SK-N-SH treated with all-trans-retinoic acid at 6 μM for 48 hours (cell line): Measurements from ENCODE around the gene CDC45.

Experiments used
- ATAC-seq: fragments of 200-7000 bp; cut with Tn5 transposase; 3 replicates; pipeline ENCODE4 v1.9.1; 2020; ENCODE audit warnings: mild to moderate bottlenecking, moderate library complexity
- ARNTL ChIP-seq: fragments of 450-650 bp; formaldehyde crosslinking; IDR thresholded peaks from 2 replicates; pipeline ENCODE4 v1.5.0; 2020; ENCODE audit warnings: low read depth, mild to moderate bottlenecking, moderate library complexity, borderline replicate concordance
- BACH2 ChIP-seq: fragments of 250-450 bp; sonication (Bioruptor Pico); IDR thresholded peaks from 2 replicates; pipeline ENCODE4 v1.9.0; 2021; ENCODE audit warnings: mild to moderate bottlenecking, borderline replicate concordance
- CSDC2 ChIP-seq: fragments of 250-450 bp; sonication (Bioruptor Pico); IDR thresholded peaks from 2 replicates; pipeline ENCODE4 v1.5.0; 2020; ENCODE audit warnings: mild to moderate bottlenecking, moderate library complexity
- ESRRG ChIP-seq: fragments of 250-450 bp; sonication (Bioruptor Pico); IDR thresholded peaks from 2 replicates; pipeline ENCODE4 v1.6.1; 2021; ENCODE audit warnings: mild to moderate bottlenecking
- GLIS3 ChIP-seq: fragments of 250-450 bp; sonication (Bioruptor Pico); IDR thresholded peaks from 2 replicates; pipeline ENCODE4 v1.5.0; 2020; ENCODE audit warnings: mild to moderate bottlenecking, moderate library complexity
- ISL1 ChIP-seq: fragments of 250-450 bp; sonication (Bioruptor Pico); IDR thresholded peaks from 2 replicates; pipeline ENCODE4 v2.1.2; 2022; ENCODE audit warnings: mild to moderate bottlenecking, moderate library complexity
- OSR1 ChIP-seq: fragments of 250-450 bp; sonication (Bioruptor Pico); IDR thresholded peaks from 2 replicates; pipeline ENCODE4 v1.8.0; 2022; ENCODE audit warnings: moderate library complexity, mild to moderate bottlenecking, inconsistent platforms
- PPARA ChIP-seq: fragments of 250-450 bp; sonication (Bioruptor Pico); IDR thresholded peaks from 2 replicates; pipeline ENCODE4 v1.5.0; 2020; ENCODE audit warnings: mild to moderate bottlenecking, borderline replicate concordance
- RARB ChIP-seq: fragments of 250-450 bp; sonication (Bioruptor Pico); IDR thresholded peaks from 2 replicates; pipeline ENCODE4 v1.8.0; 2021; ENCODE audit warnings: mild to moderate bottlenecking, moderate library complexity
- SNAI2 ChIP-seq: fragments of 250-450 bp; sonication (Bioruptor Pico); IDR thresholded peaks from 2 replicates; pipeline ENCODE4 v1.5.0; 2020; ENCODE audit warnings: mild to moderate bottlenecking, moderate library complexity
- TCF4 ChIP-seq: fragments of 250-450 bp; sonication (Bioruptor Pico); IDR thresholded peaks from 2 replicates; pipeline ENCODE4 v1.8.0; 2021; ENCODE audit warnings: mild to moderate bottlenecking, moderate library complexity, borderline replicate concordance
- TOX ChIP-seq: fragments of 250-450 bp; sonication (Bioruptor Pico); IDR thresholded peaks from 2 replicates; pipeline ENCODE4 v1.8.0; 2021; ENCODE audit warnings: mild to moderate bottlenecking, moderate library complexity, borderline replicate concordance
- ZC3H10 ChIP-seq: fragments of 250-450 bp; sonication (Bioruptor Pico); IDR thresholded peaks from 2 replicates; pipeline ENCODE4 v1.5.1; 2021; ENCODE audit warnings: mild to moderate bottlenecking, moderate library complexity
- ZFP3 ChIP-seq: fragments of 250-450 bp; sonication (Bioruptor Pico); IDR thresholded peaks from 2 replicates; pipeline ENCODE4 v1.5.0; 2020; ENCODE audit warnings: mild to moderate bottlenecking, moderate library complexity
- ZFP30 ChIP-seq: fragments of 450-650 bp; formaldehyde crosslinking; IDR thresholded peaks from 2 replicates; pipeline ENCODE4 v1.5.0; 2022; ENCODE audit warnings: mild to moderate bottlenecking, moderate library complexity
- ZNF565 ChIP-seq: fragments of 450-650 bp; formaldehyde crosslinking; conservative IDR thresholded peaks from 2 replicates; pipeline ENCODE4 v1.5.0; 2020; ENCODE audit warnings: low read depth, mild to moderate bottlenecking, moderate library complexity
- ZNF70 ChIP-seq: fragments of 450-650 bp; formaldehyde crosslinking; IDR thresholded peaks from 2 replicates; pipeline ENCODE4 v1.5.0; 2020; ENCODE audit warnings: mild to moderate bottlenecking, moderate library complexity
- ZNF8 ChIP-seq: fragments of 450-650 bp; formaldehyde crosslinking; IDR thresholded peaks from 2 replicates; pipeline ENCODE4 v1.5.0; 2020; ENCODE audit warnings: mild to moderate bottlenecking, moderate library complexity
- TF ChIP-seq, protein P1 (sequence below): fragments of 250-450 bp; sonication (Bioruptor Pico); IDR thresholded peaks from 2 replicates; pipeline ENCODE4 v1.5.1; 2020; ENCODE audit warnings: low read depth, mild to moderate bottlenecking, moderate library complexity
- TF ChIP-seq, protein P2 (sequence below): fragments of 250-450 bp; sonication (Bioruptor Pico); IDR thresholded peaks from 2 replicates; pipeline ENCODE4 v1.8.0; 2021; ENCODE audit warnings: low read depth, mild to moderate bottlenecking, moderate library complexity, borderline replicate concordance
- TF ChIP-seq, protein P3 (sequence below): fragments of 250-450 bp; sonication (Bioruptor Pico); IDR thresholded peaks from 2 replicates; pipeline ENCODE4 v1.5.1; 2021; ENCODE audit warnings: mild to moderate bottlenecking, moderate library complexity
- TF ChIP-seq, protein P4 (sequence below): fragments of 250-450 bp; sonication (Bioruptor Pico); IDR thresholded peaks from 2 replicates; pipeline ENCODE4 v1.5.0; 2020; ENCODE audit warnings: mild to moderate bottlenecking, moderate library complexity

The CDC45 gene

DNA sequence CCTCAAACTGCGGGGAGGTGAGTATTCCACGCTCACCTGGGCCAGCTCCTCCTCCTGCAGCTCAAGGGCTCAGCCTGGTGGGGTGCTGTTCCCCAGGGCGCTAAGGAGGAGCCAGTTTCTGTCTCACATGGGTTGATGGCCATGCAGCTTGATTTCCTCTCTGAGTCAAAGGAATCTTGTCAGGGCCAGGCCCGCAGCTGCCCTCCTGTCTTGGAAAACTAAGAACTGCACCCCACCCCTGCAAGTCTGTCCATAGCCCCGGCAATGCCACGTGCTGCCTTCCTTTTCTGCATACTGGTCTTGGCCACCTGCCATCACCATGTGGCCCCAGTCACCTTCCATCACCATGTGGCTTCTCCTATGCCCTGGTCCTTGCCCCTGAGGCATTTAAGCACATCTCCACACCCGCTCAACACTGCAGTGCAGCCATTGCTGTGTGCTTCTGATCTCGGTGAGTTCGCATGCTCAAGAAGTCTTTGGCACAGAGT is 79.6 kb downstream of the CDC45 start:
- no peak for ATAC-seq
- TF ChIP-seq ZNF8 (CRISPR knock-in tag) (no peak), ZNF565 (CRISPR knock-in tag) (no peak), ESRRG (CRISPR knock-in tag) (no peak), ZC3H10 (CRISPR knock-in tag) (no peak), BACH2 (CRISPR knock-in tag) (no peak), ZFP30 (CRISPR knock-in tag) (no peak), SNAI2 (CRISPR knock-in tag) (no peak), ARNTL (no peak), TCF4 (no peak), CSDC2 (CRISPR knock-in tag) (no peak), GLIS3 (CRISPR knock-in tag) (no peak), OSR1 (CRISPR knock-in tag) (no peak), ZNF70 (CRISPR knock-in tag) (no peak), RARB (CRISPR knock-in tag) (no peak), ZFP3 (no peak), PPARA (CRISPR knock-in tag) (no peak), TOX (CRISPR knock-in tag) (no peak)
- TF ChIP-seq, protein P1, sequence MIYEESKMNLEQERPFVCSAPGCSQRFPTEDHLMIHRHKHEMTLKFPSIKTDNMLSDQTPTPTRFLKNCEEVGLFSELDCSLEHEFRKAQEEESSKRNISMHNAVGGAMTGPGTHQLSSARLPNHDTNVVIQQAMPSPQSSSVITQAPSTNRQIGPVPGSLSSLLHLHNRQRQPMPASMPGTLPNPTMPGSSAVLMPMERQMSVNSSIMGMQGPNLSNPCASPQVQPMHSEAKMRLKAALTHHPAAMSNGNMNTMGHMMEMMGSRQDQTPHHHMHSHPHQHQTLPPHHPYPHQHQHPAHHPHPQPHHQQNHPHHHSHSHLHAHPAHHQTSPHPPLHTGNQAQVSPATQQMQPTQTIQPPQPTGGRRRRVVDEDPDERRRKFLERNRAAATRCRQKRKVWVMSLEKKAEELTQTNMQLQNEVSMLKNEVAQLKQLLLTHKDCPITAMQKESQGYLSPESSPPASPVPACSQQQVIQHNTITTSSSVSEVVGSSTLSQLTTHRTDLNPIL (CRISPR knock-in tag), result no peak
- TF ChIP-seq, protein P2, sequence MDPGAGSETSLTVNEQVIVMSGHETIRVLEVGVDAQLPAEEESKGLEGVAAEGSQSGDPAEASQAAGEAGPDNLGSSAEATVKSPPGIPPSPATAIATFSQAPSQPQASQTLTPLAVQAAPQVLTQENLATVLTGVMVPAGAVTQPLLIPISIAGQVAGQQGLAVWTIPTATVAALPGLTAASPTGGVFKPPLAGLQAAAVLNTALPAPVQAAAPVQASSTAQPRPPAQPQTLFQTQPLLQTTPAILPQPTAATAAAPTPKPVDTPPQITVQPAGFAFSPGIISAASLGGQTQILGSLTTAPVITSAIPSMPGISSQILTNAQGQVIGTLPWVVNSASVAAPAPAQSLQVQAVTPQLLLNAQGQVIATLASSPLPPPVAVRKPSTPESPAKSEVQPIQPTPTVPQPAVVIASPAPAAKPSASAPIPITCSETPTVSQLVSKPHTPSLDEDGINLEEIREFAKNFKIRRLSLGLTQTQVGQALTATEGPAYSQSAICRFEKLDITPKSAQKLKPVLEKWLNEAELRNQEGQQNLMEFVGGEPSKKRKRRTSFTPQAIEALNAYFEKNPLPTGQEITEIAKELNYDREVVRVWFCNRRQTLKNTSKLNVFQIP (CRISPR knock-in tag), result no peak
- TF ChIP-seq, protein P3, sequence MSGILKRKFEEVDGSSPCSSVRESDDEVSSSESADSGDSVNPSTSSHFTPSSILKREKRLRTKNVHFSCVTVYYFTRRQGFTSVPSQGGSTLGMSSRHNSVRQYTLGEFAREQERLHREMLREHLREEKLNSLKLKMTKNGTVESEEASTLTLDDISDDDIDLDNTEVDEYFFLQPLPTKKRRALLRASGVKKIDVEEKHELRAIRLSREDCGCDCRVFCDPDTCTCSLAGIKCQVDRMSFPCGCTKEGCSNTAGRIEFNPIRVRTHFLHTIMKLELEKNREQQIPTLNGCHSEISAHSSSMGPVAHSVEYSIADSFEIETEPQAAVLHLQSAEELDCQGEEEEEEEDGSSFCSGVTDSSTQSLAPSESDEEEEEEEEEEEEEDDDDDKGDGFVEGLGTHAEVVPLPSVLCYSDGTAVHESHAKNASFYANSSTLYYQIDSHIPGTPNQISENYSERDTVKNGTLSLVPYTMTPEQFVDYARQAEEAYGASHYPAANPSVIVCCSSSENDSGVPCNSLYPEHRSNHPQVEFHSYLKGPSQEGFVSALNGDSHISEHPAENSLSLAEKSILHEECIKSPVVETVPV (CRISPR knock-in tag), result no peak

DNA sequence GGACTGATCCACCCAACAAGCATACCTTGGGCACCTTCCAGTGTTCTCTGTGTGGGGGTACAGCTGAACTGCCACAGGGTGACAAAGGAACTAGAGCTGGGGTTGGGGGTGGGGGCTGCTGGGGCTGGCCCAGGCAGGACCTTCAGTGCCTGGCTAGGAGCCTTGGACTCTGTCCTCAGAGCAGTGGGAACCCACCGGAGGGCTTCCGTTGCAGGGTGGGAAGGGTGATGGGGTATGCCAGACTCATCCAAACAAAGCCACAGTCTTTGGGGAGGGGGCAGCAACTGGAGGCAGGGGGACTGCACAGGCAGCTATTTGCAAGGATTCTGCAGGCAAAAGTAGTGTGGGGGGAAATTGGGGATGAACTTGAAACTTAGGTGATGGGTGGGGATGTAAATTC is 80.2 kb downstream of the CDC45 start:
- ATAC-seq, result no peak
- no peak for TF ChIP-seq GLIS3 (CRISPR knock-in tag)
- TF ChIP-seq, protein P2 (CRISPR knock-in tag), result no peak
- no peak for TF ChIP-seq SNAI2 (CRISPR knock-in tag)
- no peak for TF ChIP-seq ESRRG (CRISPR knock-in tag)
- TF ChIP-seq TCF4, result no peak
- TF ChIP-seq, all 23 proteins: peak for 0

DNA sequence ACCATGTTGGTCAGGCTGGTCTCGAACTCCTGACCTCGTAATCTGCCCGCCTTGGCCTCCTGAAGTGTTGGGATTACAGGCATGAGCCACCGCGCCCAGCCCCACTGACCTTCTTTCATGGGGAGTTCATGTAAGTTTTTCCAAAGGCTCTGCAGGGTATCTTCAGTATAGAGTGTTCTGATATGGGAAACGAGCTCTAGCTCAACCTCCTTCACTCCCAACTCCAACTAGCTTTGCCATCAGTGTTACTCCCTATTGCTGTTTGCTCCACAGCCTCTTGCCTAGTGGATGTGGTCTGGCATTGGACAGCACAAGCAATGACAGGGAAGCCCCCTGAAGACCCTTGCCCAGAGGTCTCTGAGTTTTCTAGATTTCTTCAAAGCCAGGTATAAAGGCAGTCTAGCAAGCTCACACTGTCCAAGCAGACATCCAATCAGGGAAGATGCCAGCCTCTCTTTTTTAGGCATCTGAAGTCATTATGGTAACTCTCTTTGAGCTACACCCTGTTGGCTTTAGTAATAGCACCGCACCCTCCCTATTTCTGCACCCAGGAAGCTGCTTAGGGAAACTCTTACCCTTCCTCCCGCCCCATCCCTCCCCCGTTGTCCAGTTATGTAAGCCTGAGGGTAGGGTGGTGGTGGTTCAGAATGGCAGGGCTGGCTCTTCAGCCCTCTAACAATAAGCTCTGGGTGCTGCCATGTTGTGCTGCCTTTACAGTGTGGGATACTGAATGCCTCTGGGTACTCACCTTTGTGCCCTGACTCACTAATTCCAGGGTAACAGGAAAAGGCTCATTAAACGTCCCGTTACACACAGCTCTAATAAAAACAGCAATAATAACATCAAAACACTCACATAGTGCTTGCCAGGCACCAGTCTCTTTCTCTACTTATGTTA is 85.9 kb downstream of the CDC45 start:
- TF ChIP-seq, protein P1 (CRISPR knock-in tag), result no peak
- TF ChIP-seq, protein P4, sequence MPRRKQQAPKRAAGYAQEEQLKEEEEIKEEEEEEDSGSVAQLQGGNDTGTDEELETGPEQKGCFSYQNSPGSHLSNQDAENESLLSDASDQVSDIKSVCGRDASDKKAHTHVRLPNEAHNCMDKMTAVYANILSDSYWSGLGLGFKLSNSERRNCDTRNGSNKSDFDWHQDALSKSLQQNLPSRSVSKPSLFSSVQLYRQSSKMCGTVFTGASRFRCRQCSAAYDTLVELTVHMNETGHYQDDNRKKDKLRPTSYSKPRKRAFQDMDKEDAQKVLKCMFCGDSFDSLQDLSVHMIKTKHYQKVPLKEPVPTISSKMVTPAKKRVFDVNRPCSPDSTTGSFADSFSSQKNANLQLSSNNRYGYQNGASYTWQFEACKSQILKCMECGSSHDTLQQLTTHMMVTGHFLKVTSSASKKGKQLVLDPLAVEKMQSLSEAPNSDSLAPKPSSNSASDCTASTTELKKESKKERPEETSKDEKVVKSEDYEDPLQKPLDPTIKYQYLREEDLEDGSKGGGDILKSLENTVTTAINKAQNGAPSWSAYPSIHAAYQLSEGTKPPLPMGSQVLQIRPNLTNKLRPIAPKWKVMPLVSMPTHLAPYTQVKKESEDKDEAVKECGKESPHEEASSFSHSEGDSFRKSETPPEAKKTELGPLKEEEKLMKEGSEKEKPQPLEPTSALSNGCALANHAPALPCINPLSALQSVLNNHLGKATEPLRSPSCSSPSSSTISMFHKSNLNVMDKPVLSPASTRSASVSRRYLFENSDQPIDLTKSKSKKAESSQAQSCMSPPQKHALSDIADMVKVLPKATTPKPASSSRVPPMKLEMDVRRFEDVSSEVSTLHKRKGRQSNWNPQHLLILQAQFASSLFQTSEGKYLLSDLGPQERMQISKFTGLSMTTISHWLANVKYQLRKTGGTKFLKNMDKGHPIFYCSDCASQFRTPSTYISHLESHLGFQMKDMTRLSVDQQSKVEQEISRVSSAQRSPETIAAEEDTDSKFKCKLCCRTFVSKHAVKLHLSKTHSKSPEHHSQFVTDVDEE, result no peak
- no peak for TF ChIP-seq ZNF8 (CRISPR knock-in tag)
- TF ChIP-seq OSR1 (CRISPR knock-in tag), result no peak
- no peak for TF ChIP-seq ISL1 (CRISPR knock-in tag)
- TF ChIP-seq ZNF70 (CRISPR knock-in tag), result no peak
- no peak for TF ChIP-seq RARB (CRISPR knock-in tag)
- no peak for TF ChIP-seq BACH2 (CRISPR knock-in tag)
- TF ChIP-seq TOX (CRISPR knock-in tag), result no peak
- TF ChIP-seq ESRRG (CRISPR knock-in tag), result no peak
- TF ChIP-seq ZFP3, result no peak
- TF ChIP-seq PPARA (CRISPR knock-in tag), result no peak
- no peak for TF ChIP-seq ZC3H10 (CRISPR knock-in tag)
- TF ChIP-seq, protein P3 (CRISPR knock-in tag), result no peak
- no peak for ATAC-seq
